ENCODE measurements around the gene ARHGEF25. TPM values are rescaled to one million over a fixed set of nuclear protein-coding genes. Genes with fewer than 3 reads are reported as not detected.

ARHGEF25 gene
- total and polyA plus RNA-seq, 2 of the 13 experiments (the other 11 are each of a cell fraction or from before 2014, with no cell fraction given) = 11.5 to 12.5 TPM

GRCh38 chr12:57619434-57620244 is 8.4 kb downstream of the ARHGEF25 start:
- no peak overlapping the region; the same call in 1 of the 2 replicates for H3K9ac ChIP-seq (ENCODE audit: insufficient read depth, low read depth, low read length)
- no peak for FAIRE-seq
- no TSS peak for BruUV-seq (replicated peaks)
- H3K27ac ChIP-seq (ENCODE audit: extremely low read length, insufficient read depth, low read length) = no peak overlapping the region
- intact Hi-C loops (cut with micrococcal nuclease; ENCODE audit: unreplicated experiment) (loop anchor here (5.0 kb wide), 1 partner anchor 97 kb away; the partner anchor contains the start of genes DDIT3 and MBD6), in situ Hi-C loops (cut with HindIII; ENCODE audit: extremely low pct_ligation_motif_present, low pct_unique_long_range_greater_than_20kb) (loop anchor here (5.0 kb wide), 1 partner anchor 37 kb away; no protein-coding TSS in a partner anchor)
- peaks cover 16 to 50% of the 10 kb centered on the region in 2 experiments for H3K27me3 ChIP-seq (ENCODE audit: control insufficient read depth in 1 of 2, insufficient read depth in 2 of 2, low read length in 2 of 2)
- ChIA-PET POLR2A (interaction anchor here (1.4 to 2.7 kb wide), 4 partner anchors 9 to 100 kb away, joined by 3 to 19 read pairs (median 10); partner anchors contain the start of genes ARHGEF25 and DDIT3), CTCF (ENCODE audit: low intra/inter-chr PET ratio, low total read pairs) (interaction anchor here (4.2 kb wide), 1 partner anchor 36 kb away, joined by 53 read pairs; no protein-coding TSS in a partner anchor)
- no peaks in the 10 kb centered on the region for H4K20me1 ChIP-seq (ENCODE audit: insufficient read depth, low read length)
- H2AFZ ChIP-seq (ENCODE audit: low read length) = no peak overlapping the region
- no peaks in the 10 kb centered on the region for H3K79me2 ChIP-seq (ENCODE audit: insufficient read depth, low read length)
- H3K9me3 ChIP-seq (ENCODE audit: low read length) = no peaks in the 10 kb centered on the region
- 7% methylated on average over 12 of the region's 46 CpGs for WGBS (ENCODE audit: low lambda C conversion rate)
- no peaks in the 10 kb centered on the region for H3K36me3 ChIP-seq (replicated peaks in 1 of 2; ENCODE audit: control insufficient read depth in 1 of 2, insufficient read depth in 2 of 2, low read length in 2 of 2)
- ATAC-seq = peak; percentile 72
- DNase-seq (ENCODE audit: low spot score) = no peak
- peak overlapping the region in 2 of 3 experiments; percentile 39 to 56; a peak in 3 of 6 replicates for H3K4me3 ChIP-seq (replicated peaks in 1 of 3; ENCODE audit: insufficient read depth in 1 of 3, low read depth in 2 of 3, low read length in 3 of 3)
- H3K4me1 ChIP-seq (ENCODE audit: insufficient read depth, low read length) = peaks cover 35% of the 10 kb centered on the region
- H3K4me2 ChIP-seq (ENCODE audit: low read depth, low read length) = peak overlapping the region; percentile 83
- TF ChIP-seq KDM2A (CRISPR knock-in tag; IDR thresholded peaks at IDR 0.05; ENCODE audit: borderline replicate concordance, low read depth) = no peak
- TF ChIP-seq ERF (CRISPR knock-in tag; IDR thresholded peaks at IDR 0.05) = 0 out of 2 replicates have a peak, but pooled peaks have one; percentile 23
- peak; percentile 70; the same call in 1 of the 2 replicates for TF ChIP-seq GABPB1 (CRISPR knock-in tag; IDR thresholded peaks at IDR 0.05)
- TF ChIP-seq NR2F6 (IDR thresholded peaks at IDR 0.05) = 0 out of 2 replicates have a peak, but pooled peaks have one; percentile 37
- peak; percentile 33 for TF ChIP-seq NR2F6 (CRISPR knock-in tag; IDR thresholded peaks at IDR 0.05)
- no peak for TF ChIP-seq ZNF557 (CRISPR knock-in tag; IDR thresholded peaks at IDR 0.05)
- no peak for TF ChIP-seq THAP9 (CRISPR knock-in tag; IDR thresholded peaks at IDR 0.05; ENCODE audit: borderline replicate concordance)
- peak; percentile 41; the same call in 1 of the 2 replicates for TF ChIP-seq CCDC6 (CRISPR knock-in tag; IDR thresholded peaks at IDR 0.05)
- peak in 1 of 2 experiments; percentile 24; a peak in 1 of 4 replicates for TF ChIP-seq NR2F1 (CRISPR knock-in tag; IDR thresholded peaks at IDR 0.05)
- 0 out of 2 replicates have a peak, but pooled peaks have one; percentile 24 for TF ChIP-seq ETV5 (CRISPR knock-in tag; IDR thresholded peaks at IDR 0.05; ENCODE audit: borderline replicate concordance)
- TF ChIP-seq MTF2 (CRISPR knock-in tag; IDR thresholded peaks at IDR 0.05; ENCODE audit: borderline replicate concordance) = peak; percentile 87
- TF ChIP-seq ELF3 (CRISPR knock-in tag; IDR thresholded peaks at IDR 0.05) = 0 out of 2 replicates have a peak, but pooled peaks have one; percentile 29
- TF ChIP-seq GABPA (IDR thresholded peaks at IDR 0.05; ENCODE audit: low read depth, low read length) = no peak
- TF ChIP-seq GABPA (CRISPR knock-in tag; IDR thresholded peaks at IDR 0.05; ENCODE audit: low read depth) = no peak
- TF ChIP-seq ZNF678 (CRISPR knock-in tag; IDR thresholded peaks at IDR 0.05) = 0 out of 2 replicates have a peak, but pooled peaks have one; percentile 32
- TF ChIP-seq PCBP1 (IDR thresholded peaks at IDR 0.05; ENCODE audit: borderline replicate concordance, low read depth, low read length) = no peak
- TF ChIP-seq ZNF605 (CRISPR knock-in tag; IDR thresholded peaks at IDR 0.05) = 0 out of 2 replicates have a peak, but pooled peaks have one; percentile 59
